HG03095 (cell line): ENCODE measurements around the gene TMEM218.

ENCODE experiments used
- ATAC-seq: cut with Tn5 transposase; IDR thresholded peaks from one replicate; pipeline ENCODE4 v1.9.1; 2021; ENCODE audit warnings: moderate library complexity; ENCODE audit not compliant: unreplicated experiment

TMEM218 gene

DNA sequence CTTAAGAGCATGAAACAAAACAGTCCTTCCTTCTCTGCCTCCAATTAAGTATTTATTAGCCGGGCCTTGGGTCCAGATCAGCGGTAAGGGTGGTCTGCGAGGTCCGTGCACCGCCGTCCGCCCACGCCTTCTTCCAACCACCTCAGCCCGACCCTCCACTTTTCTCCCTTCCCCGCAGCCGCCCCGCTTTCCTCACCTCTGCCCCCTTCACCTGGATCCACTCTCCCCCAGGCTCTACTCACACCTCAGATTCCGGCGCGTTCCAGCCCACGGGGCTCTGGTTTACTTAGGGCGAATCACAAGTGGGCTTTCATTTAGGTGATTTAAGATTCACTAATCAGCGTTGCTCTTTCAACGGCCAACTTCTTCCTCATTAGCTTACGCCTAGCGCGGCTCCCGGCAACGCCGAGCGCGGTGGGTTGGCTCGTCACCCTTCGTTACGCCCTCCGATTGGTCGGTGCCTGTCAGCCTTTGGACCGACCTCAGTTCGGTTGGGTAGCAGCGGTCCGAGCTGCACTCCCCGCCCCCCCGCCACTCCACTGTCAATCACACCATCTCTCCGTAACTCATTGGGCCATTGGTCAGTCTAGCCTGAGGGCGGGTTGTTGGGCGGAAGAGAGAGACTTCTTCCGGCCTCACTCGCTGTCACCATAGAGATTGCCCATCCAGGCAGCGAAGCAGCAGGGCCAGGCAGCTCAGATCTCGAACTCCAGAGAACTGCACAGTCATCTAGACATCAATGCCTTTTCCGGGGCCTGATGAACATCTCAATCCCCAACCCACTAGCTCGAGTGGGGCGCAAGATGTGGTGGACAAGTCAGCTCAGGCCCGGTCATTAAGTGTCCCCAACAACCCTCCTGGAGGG is at the start of gene TMEM218:
Gene TMEM218, minus strand, starts transcription at position 284 of the 865 bp plus-strand sequence. CDS start 9,385 bp downstream, outside the sequence.
- peak; percentile 99 for ATAC-seq

GRCh38 chr11:125157953-125158680 is 46.7 kb upstream of the TMEM218 start:
- ATAC-seq = no peak

GRCh38 chr11:125157118-125157733 is 45.8 kb upstream of the TMEM218 start:
- no peak for ATAC-seq

- no peak for ATAC-seq
Measured at GRCh38 chr11:125156346-125157117, 45.1 kb upstream of the TMEM218 start.

DNA sequence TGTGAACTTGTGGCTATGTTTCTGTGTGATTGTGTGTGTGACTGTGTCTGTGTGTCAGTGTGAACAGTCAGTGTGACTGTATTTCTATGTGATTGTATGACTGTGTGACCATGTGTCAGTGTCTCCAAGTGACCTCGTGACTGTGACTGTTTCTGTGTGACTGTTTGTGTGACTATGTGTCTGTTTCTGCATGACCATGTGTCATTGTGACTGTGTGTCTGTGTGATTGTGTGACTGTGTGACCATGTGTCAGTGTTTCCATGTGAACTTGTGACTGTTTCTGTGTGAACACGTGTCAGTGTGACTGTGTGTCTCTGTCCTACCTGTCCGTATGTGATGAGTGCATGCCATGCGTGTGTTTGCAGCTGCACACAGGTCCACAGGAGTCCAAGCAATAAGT is 44.3 kb upstream of the TMEM218 start:
- no peak for ATAC-seq

DNA sequence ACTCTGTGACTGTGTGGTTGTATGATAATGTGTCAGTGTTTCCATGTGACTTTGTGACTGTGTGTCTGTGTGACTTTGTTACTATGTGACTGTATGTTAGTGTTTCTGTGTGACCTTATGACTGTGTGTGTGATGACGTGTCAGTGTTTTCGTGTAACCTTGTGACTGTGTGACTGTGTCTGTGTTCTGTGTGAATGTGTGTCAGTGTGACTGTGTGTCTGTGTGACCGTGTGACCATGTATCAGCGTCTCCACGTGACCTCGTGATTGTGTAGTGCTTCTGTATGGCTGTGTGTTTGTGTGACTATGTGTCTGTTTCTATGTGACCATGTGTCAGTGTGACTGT is 43.6 kb upstream of the TMEM218 start:
- no peak for ATAC-seq

GRCh38 chr11:125154378-125155099 is 43.1 kb upstream of the TMEM218 start:
- ATAC-seq = no peak

GRCh38 chr11:125153837-125154236 is 42.4 kb upstream of the TMEM218 start:
- ATAC-seq = no peak

DNA sequence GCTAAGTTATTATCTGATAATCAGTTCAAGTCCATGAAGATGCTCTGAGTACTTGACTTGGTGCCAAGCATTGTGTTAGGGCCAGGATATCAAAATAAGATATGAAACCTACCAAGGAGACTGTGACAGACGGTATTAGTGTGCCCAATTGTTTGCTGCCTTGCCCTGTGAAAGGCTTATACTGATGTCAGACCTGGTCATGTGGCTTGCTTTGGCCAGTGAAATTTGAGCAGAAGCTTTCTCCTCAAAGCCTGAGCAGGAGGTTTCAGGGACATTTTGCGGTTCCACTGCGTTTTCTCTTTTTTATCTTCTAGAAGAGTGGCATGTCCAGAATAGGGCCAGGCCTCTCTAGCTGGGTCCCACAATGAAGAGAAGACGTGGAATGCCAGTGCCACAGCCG is 37.3 kb upstream of the TMEM218 start:
- no peak for ATAC-seq

GRCh38 chr11:125148011-125148410 is 36.6 kb upstream of the TMEM218 start:
- no peak for ATAC-seq

DNA sequence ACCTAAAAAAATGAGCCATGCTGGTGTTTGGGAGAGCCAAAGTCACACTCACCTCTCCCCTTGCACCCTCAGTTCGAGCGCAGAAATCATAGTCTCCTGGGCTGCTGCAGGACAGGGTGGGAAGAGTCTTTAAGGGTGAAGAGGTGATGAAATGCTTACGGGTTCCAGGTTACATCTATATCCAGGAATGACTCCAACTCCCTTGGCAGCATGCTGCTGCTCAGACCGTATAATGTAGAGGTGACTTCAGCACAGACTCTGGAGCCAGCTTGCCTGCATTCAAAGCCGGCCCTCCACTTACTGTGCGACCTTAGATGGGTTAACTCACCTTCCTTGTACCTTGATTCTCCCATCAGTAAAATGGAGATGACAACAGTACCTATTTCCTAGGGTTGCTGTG is 35.9 kb upstream of the TMEM218 start:
- no peak for ATAC-seq

- no peak for ATAC-seq
Measured at GRCh38 chr11:125146232-125146631, 34.8 kb upstream of the TMEM218 start.

DNA sequence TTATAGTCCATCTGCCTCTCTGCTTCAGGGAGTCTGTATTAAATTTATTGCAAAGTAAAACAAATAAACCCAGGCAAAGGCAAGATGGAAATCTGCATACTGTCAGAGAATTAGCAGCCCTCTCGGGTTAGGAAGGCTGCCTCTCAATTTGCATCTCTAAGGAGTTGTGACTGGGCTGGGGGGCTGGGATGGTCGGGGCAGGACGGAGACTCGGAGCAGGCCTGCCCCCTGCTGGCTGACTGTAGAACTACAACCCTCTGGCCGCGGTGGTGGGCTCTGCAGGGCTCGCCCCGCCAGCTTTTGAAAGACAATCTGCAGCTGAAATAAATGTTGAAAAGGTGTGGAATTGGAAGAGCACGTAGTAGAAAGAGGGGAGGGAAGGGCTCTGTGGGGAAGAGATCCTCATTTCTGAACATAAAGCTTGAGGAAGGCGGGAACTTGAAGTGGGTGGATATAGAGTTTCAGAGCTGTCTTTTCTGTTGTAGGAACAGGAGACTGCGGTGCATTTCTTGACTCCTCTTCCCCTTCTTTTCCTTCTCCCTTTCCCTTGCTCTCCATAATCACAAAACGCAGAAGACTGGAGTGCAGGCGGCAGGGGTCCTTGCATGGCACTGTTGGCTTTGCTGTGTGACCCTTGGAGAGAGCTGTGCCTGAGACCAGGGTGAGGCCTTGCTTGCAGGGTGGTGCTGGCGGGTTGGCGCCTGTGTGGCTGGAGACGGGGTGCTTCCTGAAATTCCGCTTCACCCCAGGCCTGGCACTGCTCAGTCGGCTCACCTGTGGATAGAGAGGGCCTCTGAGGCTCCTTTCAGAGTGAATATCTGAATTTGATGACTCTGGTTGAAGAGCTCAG is 30.5 kb upstream of the TMEM218 start:
- peak; percentile 66 for ATAC-seq

DNA sequence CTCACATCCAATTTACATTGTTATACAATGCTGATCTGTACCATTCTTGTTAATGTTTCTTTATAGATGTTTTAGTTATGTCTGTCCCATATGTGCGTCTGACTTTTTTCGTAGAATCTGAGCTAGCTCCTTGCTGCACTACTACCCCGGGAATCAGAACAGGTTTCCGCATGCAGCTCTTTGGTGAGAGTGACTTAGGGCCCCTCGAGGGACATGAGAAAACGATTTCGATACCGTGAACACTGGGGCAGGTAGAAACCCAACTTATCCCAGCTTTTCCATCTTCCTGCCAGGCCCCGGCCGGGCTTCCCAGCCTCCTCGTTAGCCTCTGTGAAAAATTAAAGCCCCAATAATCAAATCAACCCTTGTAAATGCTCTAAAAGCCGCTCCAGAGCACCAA is 29.8 kb upstream of the TMEM218 start:
- no peak for ATAC-seq

GRCh38 chr11:125140233-125140632 is 28.8 kb upstream of the TMEM218 start:
- no peak for ATAC-seq

- no peak for ATAC-seq
Measured at GRCh38 chr11:125139778-125140177, 28.4 kb upstream of the TMEM218 start.

DNA sequence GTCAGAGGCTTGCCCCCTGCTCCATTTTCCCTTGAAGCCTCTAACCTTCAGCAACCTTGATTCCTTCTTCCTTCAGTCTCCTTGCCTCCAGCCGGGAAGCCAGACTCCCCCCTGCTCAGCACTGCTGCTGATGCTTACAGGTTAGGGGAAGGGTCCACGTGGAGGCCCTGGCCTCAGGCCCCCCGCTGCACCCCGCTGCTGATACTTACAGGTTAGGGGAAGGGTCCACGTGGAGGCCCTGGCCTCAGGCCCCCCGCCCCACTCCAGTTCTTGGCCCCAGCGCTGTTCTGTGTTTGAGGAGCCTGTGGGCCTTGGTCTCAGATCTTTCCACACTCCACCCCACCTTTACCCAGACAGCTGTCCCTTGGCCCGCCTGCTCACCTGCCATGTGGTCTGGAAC is 27.5 kb upstream of the TMEM218 start:
- no peak for ATAC-seq

DNA sequence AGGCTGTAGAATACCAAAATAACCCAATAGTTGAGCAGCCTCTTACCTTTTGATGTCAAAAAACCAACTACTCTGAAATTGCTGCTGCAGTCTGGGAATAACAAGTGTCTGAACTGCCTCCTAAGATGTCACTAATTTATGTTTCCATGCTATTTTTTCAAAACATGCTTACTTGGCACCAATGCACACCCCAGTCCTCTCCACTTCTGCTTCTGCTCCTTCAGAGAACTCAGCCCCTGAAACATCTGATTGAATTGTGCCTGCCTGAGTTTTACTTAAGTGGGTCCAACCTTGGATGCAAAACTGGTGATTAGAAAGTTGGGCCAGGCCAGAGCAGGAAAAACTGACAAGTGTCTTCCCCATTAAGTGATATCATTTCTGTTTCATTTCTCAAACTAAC is 24.6 kb upstream of the TMEM218 start:
- ATAC-seq = no peak

DNA sequence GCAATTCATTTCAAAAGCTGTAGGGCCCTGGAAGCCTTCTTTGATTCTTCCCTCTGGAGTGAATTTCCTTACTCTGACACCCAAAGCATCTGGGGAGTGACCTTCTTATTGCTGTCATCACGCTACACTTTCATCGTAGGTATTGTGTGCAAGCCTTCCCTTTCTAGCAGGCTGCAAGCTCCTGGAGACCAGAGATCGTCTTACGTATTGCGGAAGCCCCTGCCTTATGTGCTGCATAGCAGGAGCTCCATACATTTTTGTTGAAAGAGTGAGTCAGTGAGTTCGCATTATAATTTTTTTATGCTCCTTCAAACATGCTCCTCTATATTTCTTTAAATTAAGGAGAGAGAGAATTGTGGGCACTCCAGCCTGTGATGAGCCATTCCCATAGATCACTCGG is 21.2 kb upstream of the TMEM218 start:
- no peak for ATAC-seq

DNA sequence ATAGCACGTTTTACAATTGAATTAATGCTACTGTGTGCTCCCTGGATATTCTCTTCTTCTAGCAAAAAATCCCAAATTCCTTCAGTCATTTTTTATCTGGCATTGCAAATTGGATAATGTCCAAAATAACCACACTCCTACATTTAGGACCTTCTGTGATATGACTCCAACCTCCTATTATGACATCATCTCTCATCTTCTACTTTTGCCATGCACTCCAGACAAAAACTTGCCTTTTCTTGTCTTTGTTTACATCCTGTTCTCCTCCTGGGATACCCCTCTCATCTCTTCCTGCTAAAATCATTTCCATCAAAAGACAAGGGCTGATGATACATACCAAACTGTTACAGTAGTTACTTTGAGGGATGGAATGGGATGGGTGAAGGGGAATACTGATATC is 20.6 kb upstream of the TMEM218 start:
- no peak for ATAC-seq
